Suprapubic skin (tissue), 4 donors: ENCODE measurements around the gene CALML3. TPM values are rescaled to one million over a fixed set of nuclear protein-coding genes. Genes with fewer than 3 reads are reported as not detected.

Experiments
- DNase-seq, 2 donors: peaks; one replicate each; pipeline ENCODE4 v3.0.0-alpha.2; 2019; ENCODE audit warnings: low spot score in 2 of 2
- H3K27ac ChIP-seq: fragments of 200-600 bp; sonication (generic); one replicate; pipeline ENCODE4 v1.5.1; 2019
- H3K27me3 ChIP-seq: fragments of 200-600 bp; sonication (generic); one replicate; pipeline ENCODE4 v1.5.1; 2019
- H3K36me3 ChIP-seq: fragments of 200-600 bp; sonication (generic); one replicate; pipeline ENCODE4 v1.5.1; 2019
- H3K4me1 ChIP-seq: fragments of 200-600 bp; sonication (generic); one replicate; pipeline ENCODE4 v1.5.1; 2019
- H3K4me3 ChIP-seq: fragments of 200-600 bp; sonication (generic); one replicate; pipeline ENCODE4 v1.5.1; 2019; ENCODE audit warnings: mild to moderate bottlenecking
- H3K9me3 ChIP-seq: fragments of 200-600 bp; sonication (generic); one replicate; pipeline ENCODE4 v1.5.1; 2019
- CTCF ChIP-seq, 2 donors: fragments of 200-600 bp in 1 of 2; fragments of 450-650 bp in 1 of 2; sonication (generic) in 1 of 2; IDR thresholded peaks; one replicate each; pipeline ENCODE4 v1.5.1; 2016 to 2019; ENCODE audit warnings: antibody characterized with exemption in 2 of 2, mild to moderate bottlenecking in 1 of 2, moderate library complexity in 1 of 2
- EP300 ChIP-seq: sonication (generic); formaldehyde crosslinking; IDR thresholded peaks from one replicate; pipeline ENCODE4 v1.6.1; 2017; ENCODE audit warnings: antibody characterized with exemption
- POLR2A ChIP-seq, 2 donors: fragments of 450-650 bp; IDR thresholded peaks; one replicate each; pipeline ENCODE4 v1.6.1; 2017; ENCODE audit warnings: antibody characterized with exemption in 2 of 2, mild to moderate bottlenecking in 2 of 2, moderate library complexity in 2 of 2
- POLR2AphosphoS5 ChIP-seq, 3 donors: sonication (generic); formaldehyde crosslinking; IDR thresholded peaks; one replicate each; pipeline ENCODE4 v1.6.1; 2017; ENCODE audit warnings: antibody characterized with exemption in 3 of 3
- WGBS: methylation state at CpG from one replicate; pipeline ENCODE4 v1.1.5; 2018; 5-methylcytosine and 5-hydroxymethylcytosine counted together
- total RNA-seq, 4 donors: library from RNA; depleted of rRNA; stranded (reverse); fragments of >200 nt; gene quantifications; one replicate each; pipeline ENCODE4 v1.1.0, GENCODE V29; 2016

Gene CALML3
- total RNA-seq, 4 donors from 2014 or later, result 27.4 to 296 (median 105) TPM

GRCh38 chr10:5559642-5560141 lies 34.9 kb downstream of the CALML3 start:
- Histone ChIP-seq H3K27me3 (no peaks in the 10 kb centered on the region), H3K4me1 (peaks cover 21% of the 10 kb centered on the region), H3K4me3 (no peak overlapping the region), H3K36me3 (no peaks in the 10 kb centered on the region), H3K27ac (no peak overlapping the region), H3K9me3 (no peaks in the 10 kb centered on the region)
- no peak for TF ChIP-seq POLR2AphosphoS5 (IDR thresholded peaks at IDR 0.05)
- TF ChIP-seq EP300, result no peak
- no peak for TF ChIP-seq CTCF (IDR thresholded peaks at IDR 0.05)
- no peak for TF ChIP-seq POLR2A (IDR thresholded peaks at IDR 0.05)
- WGBS, result 55% methylated on average over 9 of the region's 9 CpGs
- peak in 1 of 2 donors; percentile 50 for DNase-seq

GRCh38 chr10:5560142-5560816 lies 35.5 kb downstream of the CALML3 start:
- H3K27me3 ChIP-seq, result no peaks in the 10 kb centered on the region
- H3K36me3 ChIP-seq, result no peaks in the 10 kb centered on the region
- TF ChIP-seq POLR2A (IDR thresholded peaks at IDR 0.05) (no peak), POLR2AphosphoS5 (IDR thresholded peaks at IDR 0.05) (no peak)
- peaks cover 20% of the 10 kb centered on the region for H3K4me1 ChIP-seq
- DNase-seq, result peak; percentile 27 to 47
- WGBS, result 94% methylated on average over 10 of the region's 10 CpGs
- H3K9me3 ChIP-seq, result no peaks in the 10 kb centered on the region
- no peak overlapping the region for H3K27ac ChIP-seq
- H3K4me3 ChIP-seq, result no peak overlapping the region

GRCh38 chr10:5560817-5561703 lies 36.3 kb downstream of the CALML3 start:
- Histone ChIP-seq H3K36me3 (no peaks in the 10 kb centered on the region), H3K27ac (no peak overlapping the region), H3K27me3 (no peaks in the 10 kb centered on the region), H3K9me3 (no peaks in the 10 kb centered on the region), H3K4me1 (peaks cover 16% of the 10 kb centered on the region), H3K4me3 (no peak overlapping the region)
- peak; percentile 57 to 59 for DNase-seq
- 96% methylated on average over 22 of the region's 28 CpGs for WGBS
- TF ChIP-seq POLR2A (IDR thresholded peaks at IDR 0.05) (no peak), CTCF (IDR thresholded peaks at IDR 0.05) (no peak), EP300 (no peak), POLR2AphosphoS5 (IDR thresholded peaks at IDR 0.05) (no peak)

GRCh38 chr10:5561704-5562645 lies 37.2 kb downstream of the CALML3 start:
- H3K4me3 ChIP-seq, result no peak overlapping the region
- H3K36me3 ChIP-seq, result no peaks in the 10 kb centered on the region
- 93% methylated on average over 13 of the region's 13 CpGs for WGBS
- H3K27ac ChIP-seq, result no peak overlapping the region
- H3K9me3 ChIP-seq, result no peaks in the 10 kb centered on the region
- peak; percentile 57 to 65 for DNase-seq
- TF ChIP-seq POLR2A (IDR thresholded peaks at IDR 0.05), result no peak
- TF ChIP-seq POLR2AphosphoS5 (IDR thresholded peaks at IDR 0.05), result no peak
- no peak for TF ChIP-seq CTCF (IDR thresholded peaks at IDR 0.05)
- no peak for TF ChIP-seq EP300
- peaks cover 16% of the 10 kb centered on the region for H3K4me1 ChIP-seq
- H3K27me3 ChIP-seq, result no peaks in the 10 kb centered on the region

- 75% methylated on average over 12 of the region's 21 CpGs for WGBS
- H3K27me3 ChIP-seq, result no peaks in the 10 kb centered on the region
- peaks cover 16% of the 10 kb centered on the region for H3K4me1 ChIP-seq
- H3K4me3 ChIP-seq, result no peak overlapping the region
- DNase-seq, result peak; percentile 53 to 80
- TF ChIP-seq POLR2AphosphoS5 (IDR thresholded peaks at IDR 0.05) (no peak), CTCF (IDR thresholded peaks at IDR 0.05) (no peak), POLR2A (IDR thresholded peaks at IDR 0.05) (no peak), EP300 (no peak)
- H3K36me3 ChIP-seq, result no peaks in the 10 kb centered on the region
- peak overlapping the region; percentile 24 for H3K27ac ChIP-seq
- H3K9me3 ChIP-seq, result no peaks in the 10 kb centered on the region
These were observed 38.7 kb downstream of the CALML3 start for GRCh38 chr10:5563321-5563961.
